SK-N-SH (cell line): ENCODE results near the gene SNAPC1. TPM values are rescaled to one million over a fixed set of nuclear protein-coding genes. Genes with fewer than 3 reads are reported as not detected.

Source experiments
- CTCF ChIA-PET: fragments of 300-600, 350-600 bp; formaldehyde crosslinking; extraction: SDS; loops from one replicate; lab custom pipeline; 2021; lab: Yijun Ruan, JAX
- POLR2A ChIA-PET: fragments of 350-600 bp; sonication (Branson Sonifier 250); formaldehyde crosslinking; extraction: SDS; loops from one replicate; lab custom pipeline; 2020; ENCODE audit warnings: antibody characterized with exemption, inconsistent platforms; lab: Yijun Ruan, JAX
- DNase-seq: peaks from one replicate; pipeline ENCODE4 v3.0.0; 2012
- H2AFZ ChIP-seq: fragments of 200-600 bp; sonication (generic); 2 replicates; pipeline ENCODE4 v1.8.1; 2016; ENCODE audit warnings: antibody characterized with exemption, mild to moderate bottlenecking, low read depth
- H3F3A ChIP-seq: fragments of 200-600 bp; sonication (generic); replicated peaks from 2 replicates; pipeline ENCODE3; 2016; ENCODE audit warnings: antibody characterized with exemption, mild to moderate bottlenecking; ENCODE audit not compliant: insufficient read depth
- H3K27ac ChIP-seq, 2 experiments: fragments of 200-500 bp in 1 of 2; fragments of 200-600 bp in 1 of 2; sonication (Bioruptor generic) in 1 of 2; sonication (generic), shearing (Covaris generic) in 1 of 2; 2 replicates each; pipeline versions ENCODE4 v1.5.1 to v1.6.1; 2014 to 2016; ENCODE audit warnings: low read depth in 2 of 2, inconsistent platforms in 1 of 2, low read length in 1 of 2, mild to moderate bottlenecking in 1 of 2, mixed read lengths in 1 of 2
- H3K27me3 ChIP-seq: fragments of 200-600 bp; sonication (generic), shearing (Covaris generic); 2 replicates; pipeline ENCODE4 v1.6.1; 2016; ENCODE audit warnings: mixed run types; ENCODE audit not compliant: insufficient read depth
- H3K36me3 ChIP-seq, 2 experiments: fragments of 200-500 bp in 1 of 2; fragments of 200-600 bp in 1 of 2; sonication (Bioruptor generic) in 1 of 2; sonication (generic) in 1 of 2; replicated peaks in 1 of 2; 2 replicates each; pipeline versions ENCODE3 to v1.5.1; 2014 to 2016; ENCODE audit warnings: low read length in 1 of 2, mild to moderate bottlenecking in 1 of 2; ENCODE audit not compliant: insufficient read depth in 2 of 2, control insufficient read depth in 1 of 2
- H3K4me1 ChIP-seq, 2 experiments: fragments of 200-500 bp in 1 of 2; fragments of 200-600 bp in 1 of 2; sonication (Bioruptor generic) in 1 of 2; sonication (generic), shearing (Covaris generic) in 1 of 2; 2 replicates each; pipeline versions ENCODE4 v1.5.1 to v1.6.1; 2014 to 2016; ENCODE audit warnings: low read depth in 1 of 2, low read length in 1 of 2, mixed run types in 1 of 2; ENCODE audit not compliant: insufficient read depth in 2 of 2, control insufficient read depth in 1 of 2
- H3K4me2 ChIP-seq: fragments of 200-600 bp; sonication (generic), shearing (Covaris generic); 2 replicates; pipeline ENCODE4 v1.6.1; 2017; ENCODE audit warnings: mixed run types
- H3K4me3 ChIP-seq, 2 experiments: fragments of 200-500 bp in 1 of 2; fragments of 200-600 bp in 1 of 2; sonication (Bioruptor generic) in 1 of 2; sonication (generic), shearing (Covaris generic) in 1 of 2; 2 replicates each; pipeline versions ENCODE4 v1.5.1 to v1.8.1; 2014 to 2016; ENCODE audit warnings: low read depth in 2 of 2, inconsistent platforms in 1 of 2, low read length in 1 of 2, mild to moderate bottlenecking in 1 of 2, mixed read lengths in 1 of 2, moderate library complexity in 1 of 2
- H3K79me2 ChIP-seq: fragments of 200-600 bp; sonication (generic); 2 replicates; pipeline ENCODE4 v1.8.1; 2017; ENCODE audit warnings: mild to moderate bottlenecking; ENCODE audit not compliant: insufficient read depth
- H3K9ac ChIP-seq: fragments of 200-600 bp; sonication (generic); 2 replicates; pipeline ENCODE4 v1.6.1; 2017; ENCODE audit warnings: mixed run types
- H3K9me2 ChIP-seq: fragments of 200-600 bp; sonication (generic); 2 replicates; pipeline ENCODE4 v1.6.1; 2017; ENCODE audit warnings: mixed run types
- H3K9me3 ChIP-seq: fragments of 200-600 bp; sonication (generic); 2 replicates; pipeline ENCODE4 v1.6.1; 2017; ENCODE audit warnings: mixed run types, mild to moderate bottlenecking, moderate library complexity
- H4K20me1 ChIP-seq: fragments of 200-600 bp; sonication (generic); 2 replicates; pipeline ENCODE4 v1.6.1; 2017; ENCODE audit warnings: mild to moderate bottlenecking, mixed run types; ENCODE audit not compliant: insufficient read depth
- CHD2 ChIP-seq: fragments of 150-350 bp; IDR thresholded peaks from 2 replicates; pipeline ENCODE4 v1.6.1; 2018; ENCODE audit warnings: low read length; ENCODE audit not compliant: partially characterized antibody
- CTCF ChIP-seq: fragments of 200-600 bp; sonication (generic); IDR thresholded peaks from 2 replicates; pipeline ENCODE4 v1.6.1; 2017; ENCODE audit warnings: antibody characterized with exemption, mild to moderate bottlenecking, moderate library complexity
- EP300 ChIP-seq, 2 experiments: IDR thresholded peaks; 2 replicates each; pipeline versions ENCODE4 v1.4.0 to v1.6.1; 2012; ENCODE audit warnings: borderline replicate concordance in 1 of 2, low read depth in 1 of 2, low read length in 1 of 2
- EZH2phosphoT487 ChIP-seq: fragments of 200-600 bp; sonication (generic); IDR thresholded peaks from 2 replicates; pipeline ENCODE4 v1.6.1; 2017; ENCODE audit warnings: low read depth, mixed run types, mild to moderate bottlenecking, antibody characterized with exemption, moderate library complexity, borderline replicate concordance
- GABPA ChIP-seq: IDR thresholded peaks from 2 replicates; pipeline ENCODE4 v1.4.0; 2012; ENCODE audit warnings: low read depth, mild to moderate bottlenecking
- GATA2 ChIP-seq: sonication (generic); formaldehyde crosslinking; IDR thresholded peaks from 2 replicates; pipeline ENCODE4 v1.5.0; 2020; ENCODE audit warnings: mild to moderate bottlenecking, missing genetic modification reagents
- IRF3 ChIP-seq: fragments of 150-350 bp; IDR thresholded peaks from 2 replicates; pipeline ENCODE4 v1.6.1; 2016; ENCODE audit warnings: mild to moderate bottlenecking, low read depth, low read length
- JUND ChIP-seq: IDR thresholded peaks from 2 replicates; pipeline ENCODE4 v1.4.0; 2012
- MAX ChIP-seq: IDR thresholded peaks from 2 replicates; pipeline ENCODE4 v1.4.0; 2012; ENCODE audit warnings: low read depth
- NFIC ChIP-seq: IDR thresholded peaks from 2 replicates; pipeline ENCODE4 v1.4.0; 2012; ENCODE audit warnings: borderline replicate concordance
- PBX3 ChIP-seq: IDR thresholded peaks from 2 replicates; pipeline ENCODE4; 2012
- RAD21 ChIP-seq: IDR thresholded peaks from 2 replicates; pipeline ENCODE4 v1.6.1; 2012; ENCODE audit warnings: mild to moderate bottlenecking, low read length
- RCOR1 ChIP-seq: fragments of 150-350 bp; IDR thresholded peaks from 2 replicates; pipeline ENCODE4 v1.6.1; 2017; ENCODE audit warnings: antibody characterized with exemption, low read length
- RFX5 ChIP-seq: IDR thresholded peaks from 2 replicates; pipeline ENCODE4 v1.6.1; 2012; ENCODE audit warnings: mild to moderate bottlenecking, improper control_type of control experiment, low read length
- SIN3A ChIP-seq: IDR thresholded peaks from 2 replicates; pipeline ENCODE4 v1.6.1; 2012; ENCODE audit warnings: low read depth, mild to moderate bottlenecking, low read length, moderate library complexity, borderline replicate concordance
- SMC3 ChIP-seq: IDR thresholded peaks from 2 replicates; pipeline ENCODE4 v1.6.1; 2012; ENCODE audit warnings: low read depth, low read length, improper control_type of control experiment
- TAF1 ChIP-seq: IDR thresholded peaks from 2 replicates; pipeline ENCODE4 v1.6.1; 2012; ENCODE audit warnings: low read depth, mild to moderate bottlenecking, low read length, moderate library complexity, borderline replicate concordance
- TCF12 ChIP-seq: IDR thresholded peaks from 2 replicates; pipeline ENCODE4 v1.4.0; 2012
- USF1 ChIP-seq: IDR thresholded peaks from 2 replicates; pipeline ENCODE4 v1.4.0; 2012; ENCODE audit warnings: low read depth, borderline replicate concordance
- YY1 ChIP-seq: IDR thresholded peaks from 2 replicates; pipeline ENCODE4 v1.4.0; 2012; ENCODE audit warnings: low read depth, mild to moderate bottlenecking
- WGBS: methylation state at CpG from one replicate; pipeline ENCODE4 v1.1.6; 2017; ENCODE audit warnings: low lambda C conversion rate; 5-methylcytosine and 5-hydroxymethylcytosine counted together
- polyA plus RNA-seq, 3 experiments: library from polyadenylated mRNA; depleted of rRNA; stranded (reverse); fragments of >200 nt; gene quantifications; 2 replicates each; pipeline ENCODE4 v1.2.3, GENCODE V29; 2012

SNAPC1 gene
- polyA plus RNA-seq, 1 of the 3 experiments (the other 2 are of a cell fraction), result 3.4 TPM

- TF ChIP-seq RAD21 (no peak), GATA2 (CRISPR knock-in tag) (no peak), MAX (no peak), EZH2phosphoT487 (no peak), YY1 (no peak), RCOR1 (no peak), TAF1 (no peak)
- Histone ChIP-seq H2AFZ (no peak overlapping the region), H3K4me3 (no peak overlapping the region), H3K79me2 (no peaks in the 10 kb centered on the region), H3K9me3 (no peaks in the 10 kb centered on the region), H3K4me2 (no peak overlapping the region), H3K9me2 (no peaks in the 10 kb centered on the region), H3K9ac (no peak overlapping the region), H4K20me1 (no peaks in the 10 kb centered on the region), H3K4me1 (peaks cover 0 to 5% of the 10 kb centered on the region in 2 experiments; a peak in 1 of 4 replicates), H3K27ac (no peak overlapping the region), H3K27me3 (no peaks in the 10 kb centered on the region), H3F3A (no peaks in the 10 kb centered on the region), H3K36me3 (no peaks in the 10 kb centered on the region)
- 100% methylated on average over 2 of the region's 2 CpGs for WGBS
- DNase-seq, result no peak
- POLR2A ChIA-PET, result no interaction called here
- CTCF ChIA-PET, result no interaction called here
Measured at GRCh38 chr14:61802010-61802568, 39.9 kb downstream of the SNAPC1 start.

GRCh38 chr14:61803755-61804154, 41.5 kb downstream of the SNAPC1 start:
- Histone ChIP-seq H3K4me3 (no peak overlapping the region), H2AFZ (no peak overlapping the region), H3K79me2 (no peaks in the 10 kb centered on the region), H3F3A (no peaks in the 10 kb centered on the region), H3K9ac (no peak overlapping the region), H3K9me2 (no peaks in the 10 kb centered on the region), H3K27me3 (no peaks in the 10 kb centered on the region), H3K36me3 (no peaks in the 10 kb centered on the region), H3K9me3 (no peaks in the 10 kb centered on the region), H3K4me2 (no peak overlapping the region), H3K27ac (no peak overlapping the region), H3K4me1 (no peaks in the 10 kb centered on the region; a peak in 1 of 4 replicates), H4K20me1 (no peaks in the 10 kb centered on the region)
- POLR2A ChIA-PET, result no interaction called here
- TF ChIP-seq GABPA (no peak), PBX3 (no peak), EP300 (IDR thresholded peaks at IDR 0.05; ENCODE audit: borderline replicate concordance in 1 of 2, low read depth in 1 of 2, low read length in 1 of 2) (no peak), IRF3 (no peak), TCF12 (no peak), RFX5 (no peak), CTCF (no peak), USF1 (no peak), MAX (no peak), SIN3A (no peak), NFIC (no peak), JUND (no peak), CHD2 (no peak), SMC3 (no peak)
- CTCF ChIA-PET, result interaction anchor here (0.8 to 1.7 kb wide), 3 partner anchors 34 to 518 kb away, joined by 3 to 6 read pairs (median 3); no protein-coding TSS in a partner anchor
- 41% methylated on average over 2 of the region's 2 CpGs for WGBS
- no peak for DNase-seq
